ENCODE measurements around the gene RAPGEF5.

RAPGEF5 gene

DNA sequence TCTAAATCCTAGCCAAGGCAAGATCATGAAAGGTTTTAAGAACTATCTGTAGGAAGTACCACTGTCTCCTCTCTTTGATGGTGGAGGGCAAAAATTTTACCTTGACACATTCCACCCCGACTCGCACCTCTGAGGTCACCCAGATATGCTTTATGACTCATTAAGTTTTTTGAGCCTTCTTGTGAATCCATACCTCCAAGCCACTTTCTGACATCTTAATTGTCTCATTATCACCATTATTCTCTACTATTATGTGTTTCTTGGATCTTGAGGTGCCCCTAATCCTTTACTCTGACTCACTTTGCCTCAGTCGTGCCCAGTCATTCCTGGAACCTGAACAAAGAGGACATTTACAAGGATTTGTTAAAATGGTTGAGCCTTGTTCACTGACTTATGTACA is 146.6 kb downstream of the RAPGEF5 start:
- no peak for DNase-seq

DNA sequence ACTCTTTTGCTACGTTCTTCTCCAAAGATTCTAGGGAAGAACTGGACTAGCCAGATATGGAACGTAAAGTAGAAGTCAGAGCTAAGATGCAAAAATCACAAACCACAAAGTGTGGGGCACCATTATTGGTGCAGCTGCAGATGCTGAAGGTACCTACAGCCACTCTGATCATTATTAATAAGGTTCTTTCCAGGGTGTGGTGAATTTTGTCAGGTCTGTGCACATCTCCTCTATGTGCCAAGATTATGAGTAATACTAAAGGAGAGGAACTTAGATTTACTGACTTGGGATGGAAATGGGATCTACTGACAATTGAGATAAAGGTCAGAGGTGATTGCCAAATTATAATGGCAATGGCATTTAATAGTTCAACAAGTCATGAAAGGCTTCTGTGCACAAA is 148.2 kb downstream of the RAPGEF5 start:
- DNase-seq, result no peak

DNA sequence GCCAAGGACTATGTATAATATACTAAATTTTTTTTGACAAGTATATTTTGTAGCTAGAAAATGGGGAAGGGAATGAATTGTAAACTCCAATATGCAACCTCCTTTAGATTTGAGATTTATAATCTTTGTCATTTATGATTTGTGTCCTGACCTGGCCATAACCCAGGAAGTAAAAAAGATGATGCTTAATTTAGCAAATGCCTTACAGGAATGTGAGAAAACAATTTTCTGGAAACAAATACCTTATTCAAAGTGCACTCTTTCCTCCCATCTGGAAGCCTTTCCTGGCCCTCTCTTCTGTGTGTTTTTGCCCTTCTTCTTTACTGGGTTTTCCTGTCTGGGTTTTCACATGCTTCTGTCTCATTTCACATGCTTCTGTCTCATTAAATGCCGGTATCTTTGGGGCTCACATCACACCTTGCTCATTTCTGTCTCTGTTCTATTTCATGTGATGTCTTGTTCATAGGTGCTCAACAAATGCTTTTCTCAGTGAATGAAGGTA is 149.2 kb downstream of the RAPGEF5 start:
- DNase-seq, result no peak

DNA sequence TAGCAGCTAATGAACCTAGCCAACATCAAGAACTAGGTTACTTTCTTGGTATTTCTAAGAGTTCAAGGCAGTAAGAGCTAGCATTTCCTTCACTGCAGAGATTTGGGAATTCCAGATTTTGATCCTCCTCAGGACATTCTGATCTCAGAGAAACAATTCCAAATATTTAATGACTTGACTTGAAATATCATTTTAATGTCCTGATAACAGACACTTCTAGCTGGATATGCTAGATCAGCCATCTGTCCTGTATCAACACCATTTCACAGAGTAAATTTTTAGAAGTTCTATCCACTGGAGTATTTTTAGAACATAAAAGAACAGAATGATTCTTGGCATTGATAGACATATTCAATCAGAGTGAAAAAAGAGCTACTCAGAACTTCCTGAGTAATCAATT is 151.3 kb downstream of the RAPGEF5 start:
- DNase-seq, result no peak

DNA sequence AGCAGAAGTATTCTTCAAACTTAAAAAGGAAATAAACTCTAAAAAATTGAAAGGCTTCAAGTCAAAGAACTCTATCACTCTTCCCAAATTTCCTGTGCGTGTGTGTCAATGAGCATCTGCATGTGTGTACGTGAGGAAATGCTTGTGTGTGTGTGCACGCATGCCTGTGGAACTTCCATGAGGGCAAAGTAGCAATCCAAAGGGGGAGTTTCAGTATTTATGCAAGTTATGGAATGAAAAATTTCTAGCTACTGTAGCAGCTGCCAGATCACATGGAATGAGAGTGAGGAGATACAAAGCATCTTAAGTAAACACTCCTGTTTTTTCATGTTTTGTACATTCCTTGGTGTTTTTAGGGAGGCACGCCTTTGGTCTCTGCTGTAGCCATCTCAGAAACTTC is 152.6 kb downstream of the RAPGEF5 start:
- DNase-seq, result no peak

DNA sequence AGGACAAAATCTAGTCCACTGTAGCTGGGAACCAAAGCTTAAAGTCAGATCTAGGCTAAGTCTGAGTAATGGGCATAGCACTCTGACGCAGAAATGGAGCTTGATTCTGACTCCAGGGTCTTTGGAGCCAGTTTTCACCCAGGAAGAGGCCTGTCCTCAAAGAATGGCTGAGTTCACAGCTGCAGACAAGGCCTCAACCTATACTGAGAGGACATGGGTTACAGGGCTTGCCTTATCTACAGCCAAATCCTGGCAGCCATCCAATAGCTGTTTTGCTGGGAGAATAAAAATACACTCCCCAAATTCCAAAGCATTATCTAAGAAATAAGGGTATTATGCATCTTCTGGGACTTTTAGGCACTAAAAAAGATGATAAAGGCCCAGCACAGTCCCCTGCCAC is 154.8 kb downstream of the RAPGEF5 start:
- no peak for DNase-seq

DNA sequence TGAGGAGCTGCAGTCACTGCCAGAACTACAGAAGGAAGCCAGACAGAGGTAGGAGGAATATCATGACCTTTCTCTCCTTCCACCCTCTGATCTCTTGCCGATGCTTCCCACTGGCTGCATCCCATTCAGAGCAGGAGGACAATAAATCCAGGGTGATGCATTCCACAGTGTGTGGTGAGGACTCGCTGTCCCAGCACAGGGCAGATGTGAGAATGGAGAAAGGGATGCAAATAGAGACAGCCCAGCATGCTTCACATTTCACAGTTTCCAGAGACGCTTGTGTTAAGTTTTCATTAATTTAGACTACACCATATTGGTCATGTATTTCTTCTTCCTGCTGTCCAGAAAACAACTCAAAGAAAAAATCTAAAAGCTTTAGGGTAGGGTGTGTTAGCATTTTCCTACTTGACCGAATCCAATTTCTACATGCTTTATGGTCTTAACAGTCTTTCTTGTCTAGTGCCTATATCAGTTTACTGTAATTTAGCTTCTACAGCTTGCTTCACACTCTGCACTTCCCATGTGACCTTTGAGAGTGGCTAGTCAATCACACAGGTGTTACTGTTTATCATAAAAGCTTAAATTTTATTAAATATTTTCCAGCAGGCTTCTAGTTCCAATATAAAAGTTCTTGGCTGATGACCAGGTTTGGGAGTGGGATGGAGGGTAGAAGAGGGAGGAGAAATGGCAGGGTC is 155.6 kb downstream of the RAPGEF5 start:
- DNase-seq, result no peak

DNA sequence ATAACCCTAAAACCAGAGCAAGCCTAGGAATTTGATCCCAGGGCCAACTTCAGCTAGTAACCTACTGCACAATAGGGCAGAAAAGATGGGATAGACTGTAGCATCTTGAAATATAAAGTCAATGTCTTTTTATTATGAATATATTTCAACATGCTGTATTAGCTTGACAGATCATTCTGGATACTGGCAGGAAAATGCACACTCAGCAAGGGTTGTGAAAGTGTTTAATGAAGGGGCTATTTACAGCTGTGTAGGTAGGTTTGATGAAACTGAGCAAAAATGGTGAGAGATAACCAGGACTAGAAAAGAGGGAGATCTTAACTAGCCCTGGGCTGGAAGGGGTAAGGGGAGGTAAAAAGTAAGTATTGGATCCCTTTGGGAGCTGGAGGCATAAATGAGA is 156.2 kb downstream of the RAPGEF5 start:
- no peak for DNase-seq

DNA sequence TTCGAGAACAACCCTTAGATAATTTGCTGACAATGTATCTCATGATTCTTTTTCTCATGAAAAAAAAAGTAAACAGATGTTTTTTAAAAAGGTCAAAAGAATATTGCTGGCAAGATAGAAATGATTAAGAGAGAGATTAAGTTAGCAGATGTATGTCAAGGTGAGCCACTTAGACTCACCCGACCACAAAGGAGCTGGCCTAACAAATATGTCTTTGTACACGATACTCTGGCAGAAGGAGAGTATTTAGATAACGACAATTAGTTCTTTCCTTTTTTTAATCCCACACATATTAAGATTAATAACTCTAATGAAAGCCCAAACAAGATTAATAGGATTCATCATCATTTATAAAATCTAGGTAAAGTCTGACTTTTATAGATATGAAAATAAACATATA is 156.7 kb downstream of the RAPGEF5 start:
- DNase-seq, result no peak

DNA sequence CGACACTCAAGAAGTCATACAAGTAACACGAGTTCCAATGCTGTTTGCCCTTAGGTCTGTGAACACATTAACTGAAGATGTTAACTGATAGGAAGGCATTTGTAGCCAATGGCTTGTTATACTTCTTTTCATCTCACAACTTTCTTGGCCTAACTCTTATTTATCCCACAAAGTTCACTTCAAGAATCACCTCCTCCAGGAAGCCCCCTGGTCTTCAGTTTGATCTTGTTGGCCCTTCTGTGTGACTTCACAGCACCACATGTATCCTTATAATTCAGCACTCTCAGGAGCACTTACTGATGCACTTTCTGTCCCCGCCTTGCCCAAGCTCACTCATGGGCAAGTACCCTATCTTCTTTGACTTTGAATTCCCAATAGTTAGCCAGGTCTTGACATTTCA is 159.6 kb downstream of the RAPGEF5 start:
- no peak for DNase-seq

DNA sequence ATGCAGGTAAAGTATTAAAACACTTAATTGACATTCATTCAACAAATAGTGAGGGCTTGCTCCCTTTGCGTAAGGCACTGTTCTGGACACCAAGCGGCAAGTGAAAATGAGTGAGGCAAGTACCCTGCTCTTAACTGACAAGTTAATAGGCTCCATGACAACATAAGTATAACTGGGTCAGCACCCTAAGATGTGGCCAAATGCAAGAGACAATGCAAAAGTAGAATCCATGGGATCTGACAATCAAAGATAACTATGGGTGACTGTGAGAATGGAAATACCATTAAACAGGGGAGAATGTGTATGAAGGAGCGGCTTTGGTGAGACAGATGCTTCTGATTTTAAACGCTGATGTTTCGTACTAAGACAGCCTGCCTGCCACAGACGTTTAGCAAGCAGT is 160.5 kb downstream of the RAPGEF5 start:
- no peak for DNase-seq

DNA sequence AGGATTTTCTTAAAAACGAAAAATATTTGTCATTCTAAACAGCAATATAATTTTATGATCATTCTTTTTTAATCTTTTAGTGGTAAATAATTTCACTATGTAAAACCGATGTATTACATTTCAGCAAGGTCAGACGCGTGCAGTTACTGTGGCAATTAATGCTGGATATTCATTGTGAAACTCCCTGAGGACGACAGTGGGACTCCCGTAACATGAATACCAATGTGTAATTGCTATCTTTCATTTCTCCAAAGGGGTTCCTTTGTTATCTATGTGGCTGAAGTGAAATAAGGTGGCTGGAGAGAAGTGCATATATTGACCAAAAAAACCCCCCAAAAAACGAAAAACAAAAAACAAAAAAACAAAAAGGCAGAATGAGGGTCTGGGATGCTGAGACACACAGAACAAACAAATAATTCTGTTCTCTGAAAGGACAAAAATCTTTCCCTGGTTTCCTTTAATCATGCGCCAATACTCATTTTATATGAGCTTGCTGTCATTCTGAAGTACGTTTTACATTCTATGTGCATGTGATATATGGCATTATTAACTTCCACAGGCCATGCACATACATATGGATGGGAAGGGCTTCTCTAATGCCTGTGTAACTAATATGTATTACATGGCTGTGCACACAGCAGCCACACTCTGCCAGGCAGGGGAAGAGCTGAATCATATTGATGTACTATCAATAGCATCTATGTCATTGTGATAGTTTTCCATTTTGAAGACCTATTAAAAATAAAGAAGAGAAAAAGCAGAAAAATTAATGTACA is 161.4 kb downstream of the RAPGEF5 start:
- DNase-seq, result no peak

DNA sequence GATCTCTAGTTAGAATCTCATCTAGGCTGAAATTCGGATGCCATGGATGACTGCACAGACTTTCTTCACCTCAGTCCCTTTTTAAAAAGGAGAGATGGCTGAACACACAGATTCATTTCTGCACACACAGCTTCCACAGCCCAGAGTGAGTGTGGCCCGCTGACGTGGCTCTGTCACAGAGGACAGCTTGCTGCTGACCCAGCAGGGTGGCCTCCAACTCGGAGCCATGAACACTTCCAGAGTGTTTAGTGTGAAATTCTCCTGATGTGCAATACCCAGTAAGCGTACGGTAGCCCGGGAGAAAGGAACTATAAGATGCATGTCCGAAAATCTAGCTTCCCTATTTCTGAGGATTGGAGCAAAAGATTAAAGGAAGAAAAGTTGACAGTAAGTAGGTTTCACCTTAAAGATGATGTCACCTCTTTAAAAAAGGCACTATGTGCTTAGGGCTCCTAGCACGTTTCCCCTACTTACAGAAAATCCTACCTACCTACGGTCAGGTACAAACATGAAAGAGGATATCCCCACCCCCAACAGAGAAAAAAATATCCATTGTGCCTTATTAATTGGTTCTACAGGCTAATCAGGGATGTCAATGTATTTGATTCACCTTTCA is 162.2 kb downstream of the RAPGEF5 start:
- no peak for DNase-seq

DNA sequence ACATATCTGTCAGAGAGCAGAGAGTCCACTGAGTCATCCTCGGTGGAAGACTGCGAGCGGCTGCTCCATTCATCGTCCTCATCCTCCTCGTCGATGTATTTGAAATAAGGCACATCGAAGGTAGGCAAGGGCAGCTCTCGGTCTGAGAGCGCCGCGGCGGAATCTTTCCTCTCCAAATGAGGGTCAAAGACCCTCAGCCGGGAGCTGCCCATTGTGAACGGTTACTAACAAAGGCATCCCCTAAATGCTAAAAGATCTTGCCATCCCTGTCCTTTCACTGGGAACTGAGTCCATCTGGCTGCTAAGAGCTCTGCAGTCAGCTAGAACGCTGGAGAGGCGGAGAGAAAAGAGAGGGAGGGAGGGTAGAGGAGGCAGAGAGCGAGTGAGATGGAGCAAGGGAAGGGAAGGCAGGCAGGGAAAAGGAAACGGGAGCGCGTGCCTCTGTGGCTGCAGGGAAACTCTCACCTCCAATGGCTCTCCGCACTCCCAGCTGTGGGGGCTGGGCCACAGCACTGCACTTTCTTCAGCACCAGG is 163.4 kb downstream of the RAPGEF5 start:
- peak; percentile 87 for DNase-seq

DNA sequence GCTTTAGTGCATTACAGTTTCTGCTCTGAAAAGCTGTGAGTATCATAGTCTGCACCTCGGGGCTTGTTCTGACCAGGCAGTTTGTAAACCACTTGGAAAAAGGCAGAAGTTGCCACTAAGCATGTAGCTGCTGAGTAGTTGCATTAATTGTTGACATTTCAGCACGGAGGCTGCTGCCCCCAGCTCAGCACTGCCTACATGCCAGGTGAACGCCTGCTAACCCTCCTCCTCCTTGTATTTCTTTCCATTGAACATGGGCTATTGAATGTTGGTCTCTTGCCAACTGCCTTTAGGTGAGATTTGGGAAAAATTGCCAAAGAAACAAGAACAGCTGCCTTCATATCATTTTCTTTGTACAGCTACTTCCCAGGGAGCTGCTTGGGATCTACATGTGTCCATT is 164.2 kb downstream of the RAPGEF5 start:
- no peak for DNase-seq

DNA sequence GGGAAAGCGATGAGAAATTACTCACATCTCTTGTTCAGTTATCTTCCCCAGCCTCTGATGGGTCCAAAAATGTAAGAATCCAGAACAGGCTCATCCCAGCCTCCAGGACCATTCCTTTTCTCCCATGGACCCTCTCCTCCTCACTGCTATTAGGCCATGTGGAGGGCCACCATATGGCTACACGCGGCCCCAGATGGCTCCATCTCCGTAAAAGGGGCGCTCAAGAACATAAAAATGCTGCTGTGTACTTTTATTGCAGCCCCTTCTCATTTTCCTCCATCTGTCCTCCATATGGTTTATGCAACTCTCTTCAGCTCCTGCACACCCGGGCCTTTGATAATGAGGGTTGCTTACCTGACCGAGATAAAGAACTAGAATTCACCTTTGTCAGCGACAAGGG is 166.2 kb downstream of the RAPGEF5 start:
- DNase-seq, result no peak

DNA sequence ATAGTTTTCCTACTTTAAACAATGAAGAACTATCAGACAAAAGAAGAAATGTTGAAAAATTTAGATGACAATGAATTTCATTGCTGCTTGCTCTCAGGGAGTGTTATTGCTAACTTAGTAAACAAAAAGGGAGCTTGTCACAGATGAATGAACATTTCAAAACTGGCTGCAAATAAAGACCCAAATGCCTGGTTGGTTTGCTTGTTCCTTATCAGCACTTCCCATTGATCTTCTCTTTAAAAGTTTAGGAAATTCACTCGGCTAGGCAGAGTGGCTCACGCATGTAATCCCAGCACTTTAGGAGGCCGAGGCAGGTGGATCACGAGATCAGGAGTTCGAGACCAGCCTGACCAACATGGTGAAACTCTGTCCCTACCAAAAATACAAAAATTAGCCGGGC is 167.2 kb downstream of the RAPGEF5 start:
- DNase-seq, result no peak

DNA sequence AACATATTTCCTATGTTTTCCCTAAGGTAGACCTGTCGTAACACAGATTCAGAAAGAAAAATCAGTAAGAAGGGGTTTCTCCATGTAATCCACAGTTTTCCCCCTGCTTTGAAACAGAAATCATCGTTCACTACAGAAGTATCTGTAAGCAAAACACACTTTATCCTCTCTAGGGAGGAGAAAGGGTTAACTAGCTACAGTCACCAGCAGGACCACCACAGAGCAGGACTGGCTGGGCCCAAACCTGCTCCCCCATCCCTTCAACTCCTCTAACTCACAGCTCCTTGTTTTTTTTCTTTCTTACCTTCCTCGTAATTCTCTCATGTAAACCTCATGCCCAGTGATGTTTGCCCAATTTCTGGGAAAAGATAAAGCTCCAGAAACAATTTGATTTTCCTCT is 167.7 kb downstream of the RAPGEF5 start:
- DNase-seq, result no peak

DNA sequence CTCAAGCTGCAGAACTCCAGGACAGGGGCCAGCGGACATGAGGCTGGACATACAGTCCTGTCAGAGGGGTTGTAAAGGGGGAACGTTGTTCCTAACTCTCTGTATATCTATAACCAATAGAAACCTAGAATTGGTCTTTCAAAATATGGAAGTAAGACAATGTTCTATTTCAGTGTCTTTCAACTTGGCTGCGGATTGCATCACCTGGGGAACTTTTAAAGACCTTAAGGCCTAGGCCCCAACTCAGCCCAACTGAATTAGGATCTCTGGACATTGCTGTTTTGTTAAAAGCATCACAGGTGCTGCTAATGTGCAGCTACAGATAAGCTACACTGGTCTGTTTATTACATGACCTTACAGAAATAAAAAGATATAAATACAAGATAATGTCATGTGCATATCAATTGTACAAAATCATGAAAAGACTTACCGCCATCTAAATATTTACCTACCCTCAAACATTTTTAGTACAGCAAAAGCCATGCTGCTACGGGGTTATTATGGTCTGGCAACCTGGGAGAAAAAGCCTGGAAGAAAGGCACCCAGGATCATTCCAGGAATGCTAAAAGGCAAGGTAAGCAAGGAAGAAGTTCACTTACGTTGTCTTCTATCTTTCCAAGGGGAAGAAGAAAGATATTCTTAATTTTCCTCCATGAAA is 169.1 kb downstream of the RAPGEF5 start:
- no peak for DNase-seq

DNA sequence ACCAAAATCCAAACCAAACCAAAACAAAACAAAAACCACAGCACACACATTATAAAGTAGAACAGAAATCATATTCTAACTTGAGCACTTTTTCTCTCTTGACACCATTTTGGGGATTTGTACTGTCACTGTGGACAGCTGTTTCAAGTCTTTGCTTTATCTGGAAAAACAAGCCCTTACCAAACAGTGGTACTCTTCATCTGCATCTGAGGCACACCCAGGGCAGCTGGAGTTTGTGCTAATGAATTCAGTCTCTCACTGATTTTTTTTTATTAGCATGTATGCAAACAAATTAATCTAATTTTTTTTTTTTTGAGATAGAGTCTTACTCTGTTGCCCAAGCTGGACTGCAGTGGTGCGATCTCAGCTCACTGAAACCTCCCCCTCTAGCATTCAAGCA is 171.4 kb downstream of the RAPGEF5 start:
- no peak for DNase-seq

DNA sequence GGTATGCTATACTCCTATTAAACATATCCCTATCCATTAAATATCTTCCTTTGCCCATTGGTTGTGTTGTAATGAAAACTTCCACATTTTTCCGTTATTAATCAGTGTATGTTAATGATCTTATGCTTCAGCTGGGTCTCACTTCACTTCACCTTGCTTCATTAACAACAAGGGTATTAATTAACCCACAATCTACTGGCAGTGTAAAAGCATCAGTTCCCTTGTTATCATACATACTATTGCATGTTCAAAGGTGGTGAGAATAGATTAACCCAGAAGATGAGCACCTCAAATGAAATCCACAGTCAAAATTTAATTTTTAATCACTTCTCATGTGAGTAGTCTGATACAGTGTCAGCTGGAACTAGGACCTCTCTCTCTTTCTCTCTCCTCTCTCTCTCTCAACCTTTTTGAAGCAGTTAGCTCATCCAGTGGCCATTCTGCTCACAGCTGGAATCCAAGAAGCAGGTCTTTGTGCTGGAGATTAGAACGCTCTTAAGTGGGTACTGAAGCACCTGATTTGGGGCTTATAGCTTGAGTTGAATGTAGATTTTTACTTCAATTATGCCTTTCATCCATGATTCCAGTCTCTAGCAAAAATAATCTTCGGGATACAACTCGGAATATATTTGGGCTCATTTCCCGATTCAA is 172.3 kb downstream of the RAPGEF5 start:
- DNase-seq, result no peak

DNA sequence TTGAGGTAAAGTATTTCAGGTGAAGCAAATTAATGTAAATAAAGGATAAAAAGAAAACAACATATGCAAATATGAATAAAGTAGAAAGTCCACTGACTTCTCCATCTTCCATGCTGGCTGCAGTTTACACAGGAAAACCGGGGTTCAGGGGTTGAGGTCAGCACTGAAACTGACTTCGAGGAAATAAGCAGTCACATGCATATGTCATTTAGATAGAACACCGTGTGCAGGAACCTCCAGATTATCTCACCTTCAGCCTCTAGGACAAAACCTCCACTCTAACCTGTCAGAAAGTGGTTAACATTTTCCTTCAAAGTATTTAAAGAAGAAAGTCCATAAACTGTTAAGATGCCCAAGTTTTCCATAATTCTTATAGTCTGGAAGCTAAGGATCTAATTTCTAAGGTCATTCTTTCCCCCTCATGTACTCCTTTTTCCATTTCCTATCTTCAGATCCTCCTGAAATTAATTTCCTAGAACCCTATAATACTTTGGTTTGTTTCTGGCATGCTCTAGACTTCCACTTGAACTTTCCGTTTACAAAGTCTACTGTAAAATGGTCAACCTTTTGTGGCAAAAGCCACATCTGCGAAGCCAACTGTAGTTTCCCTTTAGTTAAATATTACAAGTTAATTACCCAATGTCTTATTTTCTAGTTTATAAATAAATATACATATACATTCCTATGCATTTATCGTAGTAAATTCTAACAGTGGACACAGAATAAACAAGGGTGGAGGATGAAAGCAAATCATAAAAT is 173.3 kb downstream of the RAPGEF5 start:
- DNase-seq, result no peak
